ENCODE measurements around the gene HS3ST3B1.

The HS3ST3B1 gene

GRCh38 chr17:14332331-14332730 lies 31.4 kb downstream of the HS3ST3B1 start:
- DNase-seq (ENCODE audit: extremely low read depth, insufficient read length) = no peak
- no peak for TF ChIP-seq CTCF (IDR thresholded peaks at IDR 0.05; ENCODE audit: insufficient read depth, low read length, poor library complexity, severe bottlenecking)
- no peaks in the 10 kb centered on the region for H3K36me3 ChIP-seq (ENCODE audit: control insufficient read depth, insufficient read depth, low read length)
- no peak overlapping the region for H3K4me3 ChIP-seq (replicated peaks; ENCODE audit: low read depth, low read length)
- no peaks in the 10 kb centered on the region for H3K27me3 ChIP-seq (replicated peaks; ENCODE audit: control insufficient read depth, insufficient read depth, low read length)

- DNase-seq (ENCODE audit: extremely low read depth, insufficient read length) = no peak
- Histone ChIP-seq H3K36me3 (ENCODE audit: control insufficient read depth, insufficient read depth, low read length) (no peaks in the 10 kb centered on the region), H3K27me3 (replicated peaks; ENCODE audit: control insufficient read depth, insufficient read depth, low read length) (no peaks in the 10 kb centered on the region), H3K4me3 (replicated peaks; ENCODE audit: low read depth, low read length) (no peak overlapping the region)
- TF ChIP-seq CTCF (IDR thresholded peaks at IDR 0.05; ENCODE audit: insufficient read depth, low read length, poor library complexity, severe bottlenecking) = no peak
These were observed 32.6 kb downstream of the HS3ST3B1 start for GRCh38 chr17:14333506-14333905.

- TF ChIP-seq CTCF (IDR thresholded peaks at IDR 0.05; ENCODE audit: insufficient read depth, low read length, poor library complexity, severe bottlenecking) = no peak
- Histone ChIP-seq H3K27me3 (replicated peaks; ENCODE audit: control insufficient read depth, insufficient read depth, low read length) (no peaks in the 10 kb centered on the region), H3K4me3 (replicated peaks; ENCODE audit: low read depth, low read length) (no peak overlapping the region), H3K36me3 (ENCODE audit: control insufficient read depth, insufficient read depth, low read length) (no peaks in the 10 kb centered on the region)
- no peak for DNase-seq (ENCODE audit: extremely low read depth, insufficient read length)
These were observed 33.5 kb downstream of the HS3ST3B1 start for GRCh38 chr17:14334276-14334840.

GRCh38 chr17:14334919-14335318 lies 34.0 kb downstream of the HS3ST3B1 start:
- no peak for TF ChIP-seq CTCF (IDR thresholded peaks at IDR 0.05; ENCODE audit: insufficient read depth, low read length, poor library complexity, severe bottlenecking)
- no peak for DNase-seq (ENCODE audit: extremely low read depth, insufficient read length)
- Histone ChIP-seq H3K36me3 (ENCODE audit: control insufficient read depth, insufficient read depth, low read length) (no peaks in the 10 kb centered on the region), H3K4me3 (replicated peaks; ENCODE audit: low read depth, low read length) (no peak overlapping the region), H3K27me3 (replicated peaks; ENCODE audit: control insufficient read depth, insufficient read depth, low read length) (no peaks in the 10 kb centered on the region)

GRCh38 chr17:14336418-14336817 lies 35.5 kb downstream of the HS3ST3B1 start:
- no peak overlapping the region for H3K4me3 ChIP-seq (replicated peaks; ENCODE audit: low read depth, low read length)
- no peak for TF ChIP-seq CTCF (IDR thresholded peaks at IDR 0.05; ENCODE audit: insufficient read depth, low read length, poor library complexity, severe bottlenecking)
- H3K36me3 ChIP-seq (ENCODE audit: control insufficient read depth, insufficient read depth, low read length) = no peaks in the 10 kb centered on the region
- no peaks in the 10 kb centered on the region for H3K27me3 ChIP-seq (replicated peaks; ENCODE audit: control insufficient read depth, insufficient read depth, low read length)
- DNase-seq (ENCODE audit: extremely low read depth, insufficient read length) = no peak

- Histone ChIP-seq H3K27me3 (replicated peaks; ENCODE audit: control insufficient read depth, insufficient read depth, low read length) (no peaks in the 10 kb centered on the region), H3K4me3 (replicated peaks; ENCODE audit: low read depth, low read length) (no peak overlapping the region), H3K36me3 (ENCODE audit: control insufficient read depth, insufficient read depth, low read length) (no peaks in the 10 kb centered on the region)
- DNase-seq (ENCODE audit: extremely low read depth, insufficient read length) = no peak
- no peak for TF ChIP-seq CTCF (IDR thresholded peaks at IDR 0.05; ENCODE audit: insufficient read depth, low read length, poor library complexity, severe bottlenecking)
These were observed 36.8 kb downstream of the HS3ST3B1 start for GRCh38 chr17:14337596-14338079.

Measured in GM06990 (cell line).